ENCODE data around the gene HLA-DMA. TPM values are rescaled to one million over a fixed set of nuclear protein-coding genes. Genes with fewer than 3 reads are reported as not detected.

The HLA-DMA gene
- total and polyA plus RNA-seq, 9 of the 15 experiments (the other 6 are each of a cell fraction or from before 2014, with no cell fraction given): 0.13 to 0.83 (median 0.51) TPM

DNA sequence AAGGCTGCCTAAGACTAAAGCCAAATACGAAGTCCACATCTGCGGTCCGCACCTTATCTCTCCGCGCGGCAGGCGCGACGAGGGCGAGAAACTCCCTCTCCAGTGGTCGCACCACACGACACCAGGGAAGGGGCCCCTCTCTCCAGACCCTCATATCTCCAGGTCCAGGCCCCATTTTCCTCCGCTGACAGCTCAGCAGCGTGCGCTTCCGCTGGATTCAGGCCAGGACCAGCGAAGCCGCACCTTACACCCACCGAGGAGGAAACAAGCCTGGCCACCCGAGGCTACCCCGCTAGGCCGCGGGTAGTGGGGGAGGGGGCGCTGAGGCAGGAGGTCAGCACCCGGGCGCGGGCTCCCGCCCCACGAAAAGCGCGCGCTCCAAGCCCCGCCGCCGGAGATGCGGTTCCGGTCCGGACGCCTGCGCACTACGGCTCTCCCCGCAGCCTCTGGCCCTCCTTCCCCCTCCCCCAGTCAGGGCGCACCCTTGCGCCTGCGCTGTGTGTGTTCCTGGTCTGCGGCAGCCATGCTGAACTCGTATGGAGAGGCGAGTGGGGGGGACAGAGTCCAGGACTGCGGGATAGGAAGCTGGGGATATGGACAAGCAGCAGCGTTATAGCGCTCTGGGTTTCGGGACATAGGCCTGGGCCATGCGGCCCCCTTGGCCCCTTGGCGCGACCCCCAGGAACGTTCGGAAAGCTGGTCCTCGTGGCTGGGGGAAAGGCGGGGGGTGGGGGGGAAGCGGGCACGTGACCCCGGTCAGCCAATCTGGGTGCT is 15.4 kb upstream of the HLA-DMA start, which contains the start of gene BRD2 (continued):
- TF ChIP-seq GABPB2 (CRISPR knock-in tag; conservative IDR thresholded peaks at IDR 0.05): no peak
- TF ChIP-seq PHTF2 (CRISPR knock-in tag; IDR thresholded peaks at IDR 0.05): no peak
- TF ChIP-seq HSF4 (CRISPR knock-in tag; IDR thresholded peaks at IDR 0.05; ENCODE audit: borderline replicate concordance): no peak
- TF ChIP-seq, protein P1, sequence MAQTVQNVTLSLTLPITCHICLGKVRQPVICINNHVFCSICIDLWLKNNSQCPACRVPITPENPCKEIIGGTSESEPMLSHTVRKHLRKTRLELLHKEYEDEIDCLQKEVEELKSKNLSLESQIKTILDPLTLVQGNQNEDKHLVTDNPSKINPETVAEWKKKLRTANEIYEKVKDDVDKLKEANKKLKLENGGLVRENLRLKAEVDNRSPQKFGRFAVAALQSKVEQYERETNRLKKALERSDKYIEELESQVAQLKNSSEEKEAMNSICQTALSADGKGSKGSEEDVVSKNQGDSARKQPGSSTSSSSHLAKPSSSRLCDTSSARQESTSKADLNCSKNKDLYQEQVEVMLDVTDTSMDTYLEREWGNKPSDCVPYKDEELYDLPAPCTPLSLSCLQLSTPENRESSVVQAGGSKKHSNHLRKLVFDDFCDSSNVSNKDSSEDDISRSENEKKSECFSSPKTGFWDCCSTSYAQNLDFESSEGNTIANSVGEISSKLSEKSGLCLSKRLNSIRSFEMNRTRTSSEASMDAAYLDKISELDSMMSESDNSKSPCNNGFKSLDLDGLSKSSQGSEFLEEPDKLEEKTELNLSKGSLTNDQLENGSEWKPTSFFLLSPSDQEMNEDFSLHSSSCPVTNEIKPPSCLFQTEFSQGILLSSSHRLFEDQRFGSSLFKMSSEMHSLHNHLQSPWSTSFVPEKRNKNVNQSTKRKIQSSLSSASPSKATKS (CRISPR knock-in tag; IDR thresholded peaks at IDR 0.05): no peak
- TF ChIP-seq TRIM24 (IDR thresholded peaks at IDR 0.05): peak in 1 of 2 experiments; percentile 87; a peak in 2 of 4 replicates
- no peak for TF ChIP-seq SRSF9 (IDR thresholded peaks at IDR 0.05; ENCODE audit: borderline replicate concordance, low read depth, low read length)
- peak; percentile 38 for TF ChIP-seq ZFP36 (IDR thresholded peaks at IDR 0.05; ENCODE audit: low read depth, low read length, partially characterized antibody)
- no peak for TF ChIP-seq SRSF7 (optimal IDR thresholded peaks at IDR 0.05; ENCODE audit: low read depth, low read length)
- no peak for TF ChIP-seq ZNF324 (CRISPR knock-in tag; IDR thresholded peaks at IDR 0.05)
- no peak for TF ChIP-seq POLR2H (tag; IDR thresholded peaks at IDR 0.05; ENCODE audit: low read depth)
- no peak; the same call in 1 of the 2 replicates for TF ChIP-seq ERF (CRISPR knock-in tag; IDR thresholded peaks at IDR 0.05)
- TF ChIP-seq SIN3A (IDR thresholded peaks at IDR 0.05; ENCODE audit: borderline replicate concordance in 2 of 2, control insufficient read depth in 1 of 2, low read depth in 2 of 2, low read length in 2 of 2): peak in 1 of 2 experiments; percentile 52; a peak in 1 of 4 replicates
- TF ChIP-seq TGIF2 (CRISPR knock-in tag; IDR thresholded peaks at IDR 0.05): peak; percentile 89; the same call in 1 of the 2 replicates
- TF ChIP-seq, protein P2, sequence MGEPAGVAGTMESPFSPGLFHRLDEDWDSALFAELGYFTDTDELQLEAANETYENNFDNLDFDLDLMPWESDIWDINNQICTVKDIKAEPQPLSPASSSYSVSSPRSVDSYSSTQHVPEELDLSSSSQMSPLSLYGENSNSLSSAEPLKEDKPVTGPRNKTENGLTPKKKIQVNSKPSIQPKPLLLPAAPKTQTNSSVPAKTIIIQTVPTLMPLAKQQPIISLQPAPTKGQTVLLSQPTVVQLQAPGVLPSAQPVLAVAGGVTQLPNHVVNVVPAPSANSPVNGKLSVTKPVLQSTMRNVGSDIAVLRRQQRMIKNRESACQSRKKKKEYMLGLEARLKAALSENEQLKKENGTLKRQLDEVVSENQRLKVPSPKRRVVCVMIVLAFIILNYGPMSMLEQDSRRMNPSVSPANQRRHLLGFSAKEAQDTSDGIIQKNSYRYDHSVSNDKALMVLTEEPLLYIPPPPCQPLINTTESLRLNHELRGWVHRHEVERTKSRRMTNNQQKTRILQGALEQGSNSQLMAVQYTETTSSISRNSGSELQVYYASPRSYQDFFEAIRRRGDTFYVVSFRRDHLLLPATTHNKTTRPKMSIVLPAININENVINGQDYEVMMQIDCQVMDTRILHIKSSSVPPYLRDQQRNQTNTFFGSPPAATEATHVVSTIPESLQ (CRISPR knock-in tag; IDR thresholded peaks at IDR 0.05): peak; percentile 81; the same call in 1 of the 2 replicates
- TF ChIP-seq, protein P3, sequence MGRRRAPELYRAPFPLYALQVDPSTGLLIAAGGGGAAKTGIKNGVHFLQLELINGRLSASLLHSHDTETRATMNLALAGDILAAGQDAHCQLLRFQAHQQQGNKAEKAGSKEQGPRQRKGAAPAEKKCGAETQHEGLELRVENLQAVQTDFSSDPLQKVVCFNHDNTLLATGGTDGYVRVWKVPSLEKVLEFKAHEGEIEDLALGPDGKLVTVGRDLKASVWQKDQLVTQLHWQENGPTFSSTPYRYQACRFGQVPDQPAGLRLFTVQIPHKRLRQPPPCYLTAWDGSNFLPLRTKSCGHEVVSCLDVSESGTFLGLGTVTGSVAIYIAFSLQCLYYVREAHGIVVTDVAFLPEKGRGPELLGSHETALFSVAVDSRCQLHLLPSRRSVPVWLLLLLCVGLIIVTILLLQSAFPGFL (CRISPR knock-in tag; IDR thresholded peaks at IDR 0.05): no peak
- no peak for TF ChIP-seq ZNF436 (CRISPR knock-in tag; IDR thresholded peaks at IDR 0.05)
- TF ChIP-seq HLTF (IDR thresholded peaks at IDR 0.05): no peak
- TF ChIP-seq MXI1 (IDR thresholded peaks at IDR 0.05; ENCODE audit: low read depth, low read length): no peak
- TF ChIP-seq, protein P4, sequence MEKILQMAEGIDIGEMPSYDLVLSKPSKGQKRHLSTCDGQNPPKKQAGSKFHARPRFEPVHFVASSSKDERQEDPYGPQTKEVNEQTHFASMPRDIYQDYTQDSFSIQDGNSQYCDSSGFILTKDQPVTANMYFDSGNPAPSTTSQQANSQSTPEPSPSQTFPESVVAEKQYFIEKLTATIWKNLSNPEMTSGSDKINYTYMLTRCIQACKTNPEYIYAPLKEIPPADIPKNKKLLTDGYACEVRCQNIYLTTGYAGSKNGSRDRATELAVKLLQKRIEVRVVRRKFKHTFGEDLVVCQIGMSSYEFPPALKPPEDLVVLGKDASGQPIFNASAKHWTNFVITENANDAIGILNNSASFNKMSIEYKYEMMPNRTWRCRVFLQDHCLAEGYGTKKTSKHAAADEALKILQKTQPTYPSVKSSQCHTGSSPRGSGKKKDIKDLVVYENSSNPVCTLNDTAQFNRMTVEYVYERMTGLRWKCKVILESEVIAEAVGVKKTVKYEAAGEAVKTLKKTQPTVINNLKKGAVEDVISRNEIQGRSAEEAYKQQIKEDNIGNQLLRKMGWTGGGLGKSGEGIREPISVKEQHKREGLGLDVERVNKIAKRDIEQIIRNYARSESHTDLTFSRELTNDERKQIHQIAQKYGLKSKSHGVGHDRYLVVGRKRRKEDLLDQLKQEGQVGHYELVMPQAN (IDR thresholded peaks at IDR 0.05; ENCODE audit: borderline replicate concordance): peak; percentile 44; the same call in 1 of the 2 replicates
- TF ChIP-seq TEAD1 (CRISPR knock-in tag; IDR thresholded peaks at IDR 0.05): peak in 1 of 2 experiments; percentile 77; a peak in 1 of 4 replicates
- TF ChIP-seq CBFA2T3 (IDR thresholded peaks at IDR 0.05): peak; percentile 90

All from K562 (cell line).